Measurements from ENCODE around the gene ZBTB45. TPM values are rescaled to one million over a fixed set of nuclear protein-coding genes. Genes with fewer than 3 reads are reported as not detected.
A peak's percentile ranks its signal among the peaks of the same experiment; 100 is the strongest.
"Not testable (repeated sequence)": the region's sequence is repeated elsewhere in the genome, so short reads cannot be mapped to it uniquely, and the experiment has no call there.

ZBTB45 gene
- total and polyA plus RNA-seq, 7 donors: 6.2 to 13.0 (median 9.8) TPM

DNA sequence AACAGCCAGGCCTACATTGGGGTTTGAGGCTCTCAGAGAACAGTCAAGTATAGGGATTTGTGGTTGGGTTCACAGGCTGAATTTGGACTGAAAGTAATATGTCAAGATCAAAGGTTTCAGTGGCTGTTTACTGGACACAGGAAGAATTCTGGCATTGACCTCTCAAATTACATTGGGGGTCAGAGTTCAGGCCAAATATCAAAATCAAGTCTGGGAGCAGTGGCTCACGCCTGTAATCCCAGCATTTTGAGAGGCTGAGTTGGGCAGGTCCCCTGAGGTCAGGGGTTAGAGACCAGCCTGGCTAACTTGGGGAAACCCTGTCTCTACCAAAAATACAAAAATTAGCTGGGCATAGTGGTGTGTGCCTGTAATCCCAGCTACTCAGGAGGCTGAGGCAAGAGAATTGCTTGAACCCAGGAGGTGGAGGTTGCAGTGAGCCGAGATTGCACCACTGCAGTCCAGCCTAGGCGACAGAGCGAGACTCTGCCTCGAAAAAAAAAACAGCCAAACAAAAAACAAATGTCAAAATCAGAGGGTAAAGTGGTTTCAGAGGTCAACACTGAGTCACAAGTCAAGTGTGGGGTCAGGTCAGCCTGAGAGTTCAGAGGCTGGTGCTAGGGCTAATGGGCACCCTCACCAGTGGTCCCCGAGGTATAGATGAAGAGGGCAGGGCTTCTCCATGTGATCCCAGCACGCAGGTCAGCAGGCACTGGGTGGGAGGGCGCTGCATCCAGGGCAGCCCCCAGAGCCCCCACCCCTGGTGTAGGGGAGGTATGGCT, 9.3 kb downstream of the ZBTB45 start:
- 74 to 77% (median 77%) methylated on average over 8 of the region's 8 CpGs for WGBS, 3 donors

DNA sequence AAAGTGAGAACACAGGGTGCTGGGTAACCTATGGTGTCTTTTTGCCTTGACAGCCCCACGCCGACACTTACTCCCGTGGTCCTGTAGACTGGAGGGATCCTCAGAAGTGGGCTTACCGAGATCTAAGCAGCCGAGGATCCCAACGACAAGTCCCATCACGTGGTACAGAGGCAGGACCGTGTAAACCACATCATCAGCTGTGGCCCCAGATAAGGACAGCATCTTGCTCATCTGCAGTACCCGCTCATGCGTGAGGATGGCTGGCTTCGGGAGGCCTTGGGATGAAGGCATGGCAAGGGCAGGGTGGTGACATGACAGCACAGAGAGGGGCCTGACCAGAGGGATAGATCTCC, 9.9 kb downstream of the ZBTB45 start:
- Histone ChIP-seq H3K4me1 (peaks cover 4% of the 10 kb centered on the region), H3K9me3 (no peaks in the 10 kb centered on the region), H3K27ac (no peak overlapping the region), H3K27me3 (ENCODE audit: insufficient read depth in 3 of 3, low read length in 2 of 3) (no peaks in the 10 kb centered on the region), H3K4me3 (no peak overlapping the region), H3K36me3 (ENCODE audit: insufficient read depth in 1 of 2, low read depth in 1 of 2) (no peaks in the 10 kb centered on the region)
- intact Hi-C loops (cut with DNase I): no loop called here
- DNase-seq (no peak), ATAC-seq (no peak)
- 82 to 86% (median 82%) methylated on average over 11 of the region's 11 CpGs for WGBS, 3 donors
- TF ChIP-seq, protein P1, sequence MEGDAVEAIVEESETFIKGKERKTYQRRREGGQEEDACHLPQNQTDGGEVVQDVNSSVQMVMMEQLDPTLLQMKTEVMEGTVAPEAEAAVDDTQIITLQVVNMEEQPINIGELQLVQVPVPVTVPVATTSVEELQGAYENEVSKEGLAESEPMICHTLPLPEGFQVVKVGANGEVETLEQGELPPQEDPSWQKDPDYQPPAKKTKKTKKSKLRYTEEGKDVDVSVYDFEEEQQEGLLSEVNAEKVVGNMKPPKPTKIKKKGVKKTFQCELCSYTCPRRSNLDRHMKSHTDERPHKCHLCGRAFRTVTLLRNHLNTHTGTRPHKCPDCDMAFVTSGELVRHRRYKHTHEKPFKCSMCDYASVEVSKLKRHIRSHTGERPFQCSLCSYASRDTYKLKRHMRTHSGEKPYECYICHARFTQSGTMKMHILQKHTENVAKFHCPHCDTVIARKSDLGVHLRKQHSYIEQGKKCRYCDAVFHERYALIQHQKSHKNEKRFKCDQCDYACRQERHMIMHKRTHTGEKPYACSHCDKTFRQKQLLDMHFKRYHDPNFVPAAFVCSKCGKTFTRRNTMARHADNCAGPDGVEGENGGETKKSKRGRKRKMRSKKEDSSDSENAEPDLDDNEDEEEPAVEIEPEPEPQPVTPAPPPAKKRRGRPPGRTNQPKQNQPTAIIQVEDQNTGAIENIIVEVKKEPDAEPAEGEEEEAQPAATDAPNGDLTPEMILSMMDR (IDR thresholded peaks at IDR 0.05): no peak

More for the DNA sequence above, 9.3 kb downstream of the ZBTB45 start:
- H3K4me3 ChIP-seq: no peak overlapping the region
- ATAC-seq (no peak), DNase-seq (no peak)
- H3K4me1 ChIP-seq: peaks cover 6% of the 10 kb centered on the region
- H3K9me3 ChIP-seq: no peaks in the 10 kb centered on the region
- intact Hi-C loops (cut with DNase I): no loop called here
- H3K36me3 ChIP-seq (ENCODE audit: insufficient read depth in 1 of 2, low read depth in 1 of 2): no peaks in the 10 kb centered on the region
- no peaks in the 10 kb centered on the region for H3K27me3 ChIP-seq (ENCODE audit: insufficient read depth in 3 of 3, low read length in 2 of 3)
- H3K27ac ChIP-seq: no peak overlapping the region
- TF ChIP-seq, protein P1 (IDR thresholded peaks at IDR 0.05): no peak

DNA sequence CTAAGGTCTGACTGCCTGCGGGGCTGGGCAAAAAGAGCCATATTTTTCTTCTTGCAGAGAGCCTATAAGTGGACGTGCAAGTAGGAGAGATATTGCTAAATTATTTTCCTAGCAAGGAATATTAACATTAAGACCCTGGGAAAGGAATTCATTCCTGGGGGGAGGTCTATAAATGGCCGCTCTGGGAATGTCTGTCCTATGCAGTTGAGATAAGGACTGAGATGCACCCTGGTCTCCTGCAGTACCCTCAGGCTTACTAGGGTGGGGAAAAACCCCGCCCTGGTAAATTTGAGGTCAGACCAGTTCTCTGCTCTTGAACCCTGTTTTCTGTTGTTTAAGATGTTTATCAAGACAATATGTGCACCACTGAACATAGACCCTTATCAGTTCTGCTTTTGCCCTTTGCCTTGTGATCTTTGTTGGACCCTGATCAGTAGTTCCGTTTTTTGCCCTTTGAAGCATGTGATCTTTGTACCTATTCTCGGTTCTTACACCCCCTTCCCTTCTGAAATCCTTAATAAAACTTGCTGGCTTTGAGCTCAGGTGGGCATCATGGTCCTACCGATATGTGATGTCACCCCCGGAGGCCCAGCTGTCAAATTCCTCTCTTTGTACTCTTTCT, 11.9 kb downstream of the ZBTB45 start:
- ATAC-seq; DNase-seq; H3K27ac ChIP-seq; H3K4me3 ChIP-seq; H3K36me3 ChIP-seq (ENCODE audit: insufficient read depth in 1 of 2, low read depth in 1 of 2); H3K4me1 ChIP-seq; H3K9me3 ChIP-seq; H3K27me3 ChIP-seq (ENCODE audit: insufficient read depth in 3 of 3, low read length in 2 of 3); intact Hi-C loops (cut with DNase I): not testable (repeated sequence)
- 70 to 84% (median 72%) methylated on average over 7 to 8 of the region's 8 CpGs for WGBS, 3 donors

DNA sequence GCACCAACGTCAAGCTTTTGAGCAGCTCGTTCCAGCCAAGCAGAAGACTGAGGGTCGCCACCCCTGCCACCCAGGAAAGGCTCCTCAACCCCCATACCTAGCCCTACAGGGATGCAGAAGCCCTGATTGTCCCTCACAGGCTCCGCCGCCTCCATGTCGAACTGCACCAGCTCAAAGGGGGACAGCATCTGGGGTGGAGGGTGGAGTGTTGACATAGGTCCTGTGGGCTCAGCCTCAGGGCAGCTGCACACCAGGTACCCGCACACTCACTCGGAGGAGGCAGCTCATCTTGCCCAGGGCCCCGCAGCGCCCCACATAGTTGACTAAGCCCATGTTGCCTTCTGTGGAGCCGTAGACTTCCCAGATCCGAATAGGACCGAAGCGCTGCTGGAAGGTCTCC, 19.4 kb downstream of the ZBTB45 start:
- Histone ChIP-seq H3K9me3 (no peaks in the 10 kb centered on the region), H3K27ac (no peak overlapping the region), H3K4me3 (peak overlapping the region; percentile 68), H3K4me1 (peaks cover 19% of the 10 kb centered on the region), H3K27me3 (ENCODE audit: insufficient read depth in 3 of 3, low read length in 2 of 3) (no peaks in the 10 kb centered on the region), H3K36me3 (ENCODE audit: insufficient read depth in 1 of 2, low read depth in 1 of 2) (no peaks in the 10 kb centered on the region)
- DNase-seq: no peak
- TF ChIP-seq, protein P1 (IDR thresholded peaks at IDR 0.05): no peak
- 86 to 92% (median 89%) methylated on average over 14 of the region's 14 CpGs for WGBS, 3 donors
- intact Hi-C loops (cut with DNase I): no loop called here
- ATAC-seq: no peak

DNA sequence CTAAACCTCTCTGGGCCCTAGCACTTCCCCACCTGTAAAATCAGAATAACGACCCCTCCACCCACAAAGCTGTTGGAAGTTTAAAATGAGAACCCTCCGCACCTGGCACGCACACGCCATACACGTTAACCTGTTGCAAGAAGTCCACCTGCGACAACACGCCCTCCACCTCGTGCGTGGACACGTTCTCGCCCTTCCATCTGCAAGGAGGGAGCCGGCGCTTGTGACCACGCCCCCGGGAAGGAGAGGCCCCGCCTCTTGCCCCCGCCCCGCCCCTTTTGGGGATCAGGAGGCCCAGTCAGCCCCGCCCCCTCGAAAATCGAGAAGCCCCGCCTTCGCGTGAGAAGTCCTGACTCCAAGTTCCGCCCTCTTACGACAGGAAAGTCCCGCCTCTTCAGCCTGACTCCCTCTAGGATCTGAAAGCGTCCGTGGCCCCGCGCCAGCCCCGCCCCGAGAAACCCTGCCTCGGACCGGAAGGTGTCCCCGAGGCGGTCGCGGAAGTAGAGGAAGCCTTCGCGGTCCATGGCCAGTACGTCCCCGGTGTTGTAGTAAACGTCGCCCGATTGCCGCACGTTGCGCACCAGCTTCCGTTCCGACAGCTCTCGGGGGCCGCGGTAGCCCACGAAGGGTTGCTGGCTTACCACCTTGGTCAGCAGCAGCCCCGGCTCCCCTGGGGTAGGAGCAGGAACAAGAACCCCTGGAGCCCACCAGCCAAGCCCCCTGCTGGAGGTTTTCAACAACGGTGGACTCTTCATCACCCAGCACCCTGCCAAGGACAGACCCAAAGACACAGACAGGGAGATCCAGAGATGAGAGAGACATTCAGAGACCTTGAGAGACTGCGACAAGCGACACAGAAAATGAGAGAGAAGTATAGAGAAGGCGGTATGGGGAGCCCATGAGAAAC, 20.3 kb downstream of the ZBTB45 start:
- ATAC-seq (peak; percentile 97 to 99 (median 98)), DNase-seq (peak; percentile 100)
- Histone ChIP-seq H3K9me3 (no peaks in the 10 kb centered on the region), H3K27ac (peak overlapping the region; percentile 82), H3K36me3 (ENCODE audit: insufficient read depth in 1 of 2, low read depth in 1 of 2) (no peaks in the 10 kb centered on the region), H3K4me3 (peak overlapping the region; percentile 68), H3K27me3 (ENCODE audit: insufficient read depth in 3 of 3, low read length in 2 of 3) (no peaks in the 10 kb centered on the region), H3K4me1 (peaks cover 19% of the 10 kb centered on the region)
- TF ChIP-seq, protein P1 (IDR thresholded peaks at IDR 0.05): peak; percentile 16
- WGBS, 3 donors: 2% methylated on average over 59 to 60 of the region's 60 CpGs
- intact Hi-C loops (cut with DNase I): no loop called here
